ENCODE results near the gene PLEKHN1. TPM values are rescaled to one million over a fixed set of nuclear protein-coding genes. Genes with fewer than 3 reads are reported as not detected.
A peak's percentile ranks its signal among the peaks of the same experiment; 100 is the strongest.

Gene PLEKHN1
- total RNA-seq, 1 donor from 2014 or later, result 1.1 TPM

DNA sequence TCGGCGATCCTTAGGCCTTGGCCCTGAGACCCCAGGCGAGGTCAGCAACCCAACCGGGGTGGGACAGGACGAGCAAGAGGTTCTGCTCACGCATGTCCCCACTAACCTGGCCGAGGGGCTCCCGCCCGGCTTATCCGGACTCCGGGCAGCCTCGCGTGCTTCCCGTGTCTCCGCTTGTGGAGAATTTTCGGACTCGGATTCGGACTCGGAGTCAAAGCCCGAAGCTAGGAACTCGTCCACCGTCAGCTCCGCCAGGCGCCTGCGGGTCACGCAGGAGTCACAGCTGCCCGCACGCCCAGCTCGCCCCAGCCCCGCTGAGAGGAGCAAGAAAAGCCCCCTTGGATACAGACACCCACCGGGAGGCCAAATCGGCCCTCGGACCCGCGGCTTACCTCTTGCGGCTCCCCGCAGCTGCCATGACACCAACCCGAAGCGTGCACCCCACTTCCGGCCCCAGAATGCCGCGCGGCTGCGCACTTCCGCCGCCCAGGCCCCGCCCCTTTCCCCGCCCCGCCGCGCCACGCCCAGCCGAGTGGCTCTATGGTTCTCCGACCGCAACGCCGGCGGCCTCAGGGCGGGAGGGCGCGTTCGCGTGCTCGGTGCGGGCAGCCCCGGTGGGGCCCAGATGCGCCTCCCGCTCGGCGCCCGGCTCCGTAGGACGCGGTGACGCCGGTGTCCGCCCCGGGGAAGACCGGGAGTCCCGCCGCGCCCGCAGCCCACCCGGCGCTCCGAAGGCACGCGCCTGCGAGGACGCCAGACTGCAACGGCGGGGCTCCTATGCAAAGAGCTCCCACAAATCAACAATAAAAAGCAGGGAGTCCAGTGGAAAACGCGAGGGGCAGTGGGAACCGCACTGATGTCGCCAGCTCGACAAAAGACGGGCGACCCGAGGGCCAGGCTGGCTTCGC, 7.2 kb upstream of the PLEKHN1 start, which contains the start of gene NOC2L:
NOC2L (minus strand) TSS at position 434 of the 908 bp plus-strand sequence; CDS start at position 418, 16 bp downstream.
- Mint-ChIP-seq H3K9me3 (ENCODE audit: low read depth) (no peaks in the 10 kb centered on the region), H3K36me3 (ENCODE audit: insufficient read depth) (peaks cover 7% of the 10 kb centered on the region), H3K27ac (peak within 1 kb of the TSS; percentile 50)

DNA sequence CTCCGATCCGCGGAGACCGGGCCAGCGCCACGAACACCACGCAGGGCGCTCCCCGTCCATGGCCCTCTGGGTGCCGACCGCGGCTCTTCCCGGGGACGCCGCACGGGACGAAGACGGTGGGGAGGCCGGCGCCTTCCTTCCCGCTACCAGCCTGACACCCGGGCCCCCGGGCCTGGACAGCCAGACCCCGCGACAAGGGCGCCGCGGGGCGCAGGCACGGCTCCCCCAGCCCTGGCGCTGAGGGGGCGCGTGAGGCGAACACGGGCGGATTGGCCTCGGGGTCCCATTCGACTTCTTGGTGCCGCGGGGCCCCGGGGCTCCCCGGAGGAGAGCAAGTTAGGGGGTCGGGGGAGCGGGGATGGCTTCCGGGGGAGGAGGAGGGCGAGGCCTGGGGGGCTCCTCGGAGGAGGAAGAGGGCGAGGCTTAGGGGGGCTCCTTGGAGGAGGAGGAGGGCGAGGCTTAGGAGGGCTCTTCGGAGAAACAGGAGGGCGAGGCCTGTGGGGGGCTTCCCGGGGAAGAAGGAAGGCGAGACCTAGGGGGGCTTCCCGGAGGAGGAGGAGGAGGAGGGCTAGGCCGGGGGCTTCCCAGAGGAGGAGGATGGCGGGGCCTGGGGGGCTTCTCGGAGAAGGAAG, 6.4 kb upstream of the PLEKHN1 start:
- TF ChIP-seq, protein P1, sequence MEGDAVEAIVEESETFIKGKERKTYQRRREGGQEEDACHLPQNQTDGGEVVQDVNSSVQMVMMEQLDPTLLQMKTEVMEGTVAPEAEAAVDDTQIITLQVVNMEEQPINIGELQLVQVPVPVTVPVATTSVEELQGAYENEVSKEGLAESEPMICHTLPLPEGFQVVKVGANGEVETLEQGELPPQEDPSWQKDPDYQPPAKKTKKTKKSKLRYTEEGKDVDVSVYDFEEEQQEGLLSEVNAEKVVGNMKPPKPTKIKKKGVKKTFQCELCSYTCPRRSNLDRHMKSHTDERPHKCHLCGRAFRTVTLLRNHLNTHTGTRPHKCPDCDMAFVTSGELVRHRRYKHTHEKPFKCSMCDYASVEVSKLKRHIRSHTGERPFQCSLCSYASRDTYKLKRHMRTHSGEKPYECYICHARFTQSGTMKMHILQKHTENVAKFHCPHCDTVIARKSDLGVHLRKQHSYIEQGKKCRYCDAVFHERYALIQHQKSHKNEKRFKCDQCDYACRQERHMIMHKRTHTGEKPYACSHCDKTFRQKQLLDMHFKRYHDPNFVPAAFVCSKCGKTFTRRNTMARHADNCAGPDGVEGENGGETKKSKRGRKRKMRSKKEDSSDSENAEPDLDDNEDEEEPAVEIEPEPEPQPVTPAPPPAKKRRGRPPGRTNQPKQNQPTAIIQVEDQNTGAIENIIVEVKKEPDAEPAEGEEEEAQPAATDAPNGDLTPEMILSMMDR (IDR thresholded peaks at IDR 0.05; ENCODE audit: unreplicated experiment), result no peak
- H3K4me1 Mint-ChIP-seq (ENCODE audit: low read depth), result peaks cover 7% of the 10 kb centered on the region

More for the DNA sequence above, 7.2 kb upstream of the PLEKHN1 start, which contains the start of gene NOC2L:
- Mint-ChIP-seq H3K27me3 (no peaks in the 10 kb centered on the region), H3K4me1 (ENCODE audit: low read depth) (peaks cover 7% of the 10 kb centered on the region), H3K4me3 (ENCODE audit: low read depth) (peak within 1 kb of the TSS; percentile 85)
- DNase-seq (ENCODE audit: low spot score, unreplicated experiment), result peak; percentile 94
- TF ChIP-seq, protein P1 (IDR thresholded peaks at IDR 0.05; ENCODE audit: unreplicated experiment), result no peak

DNA sequence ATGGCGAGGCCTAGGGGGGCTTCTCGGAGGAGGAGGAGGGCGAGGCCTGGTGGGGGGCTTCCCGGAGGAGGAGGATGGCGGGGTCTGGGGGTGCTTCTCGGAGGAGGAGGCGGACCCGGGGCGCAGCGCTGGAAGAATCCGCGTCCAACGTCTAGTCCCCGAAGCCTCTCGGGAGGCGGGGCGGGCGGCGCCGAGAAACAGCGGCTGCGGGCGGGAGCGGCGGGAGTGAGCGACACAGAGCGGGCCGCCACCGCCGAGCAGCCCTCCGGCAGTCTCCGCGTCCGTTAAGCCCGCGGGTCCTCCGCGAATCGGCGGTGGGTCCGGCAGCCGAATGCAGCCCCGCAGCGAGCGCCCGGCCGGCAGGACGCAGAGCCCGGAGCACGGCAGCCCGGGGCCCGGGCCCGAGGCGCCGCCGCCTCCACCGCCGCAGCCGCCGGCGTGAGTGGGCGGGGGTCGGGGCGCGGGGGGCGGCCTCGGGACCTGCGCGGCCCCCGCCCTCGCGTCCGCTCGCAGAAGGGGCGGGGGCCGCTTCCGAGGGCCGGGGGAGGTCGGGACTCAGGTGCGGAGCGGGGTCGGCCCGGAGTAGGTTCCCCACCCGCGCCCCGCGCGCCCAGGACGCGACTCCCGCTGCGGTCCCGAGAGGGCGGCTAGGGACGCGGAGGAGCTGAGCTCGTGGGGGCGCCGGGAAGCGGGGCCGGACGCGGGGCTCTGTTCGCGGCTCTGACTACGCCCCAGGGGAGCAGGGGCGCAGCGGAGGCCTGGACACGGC, 5.7 kb upstream of the PLEKHN1 start, which contains the start of gene KLHL17:
KLHL17 (plus strand) TSS at position 222 of the 769 bp plus-strand sequence; CDS start at position 332, 110 bp downstream.
- H3K27ac Mint-ChIP-seq, result no peak within 1 kb of the TSS

More for the DNA sequence above, 6.4 kb upstream of the PLEKHN1 start:
- H3K9me3 Mint-ChIP-seq (ENCODE audit: low read depth), result no peaks in the 10 kb centered on the region
- H3K27ac Mint-ChIP-seq, result no peak overlapping the region
- no peak for DNase-seq (ENCODE audit: low spot score, unreplicated experiment)
- peaks cover 7% of the 10 kb centered on the region for H3K36me3 Mint-ChIP-seq (ENCODE audit: insufficient read depth)
- H3K4me3 Mint-ChIP-seq (ENCODE audit: low read depth), result peak overlapping the region; percentile 85
- no peaks in the 10 kb centered on the region for H3K27me3 Mint-ChIP-seq

DNA sequence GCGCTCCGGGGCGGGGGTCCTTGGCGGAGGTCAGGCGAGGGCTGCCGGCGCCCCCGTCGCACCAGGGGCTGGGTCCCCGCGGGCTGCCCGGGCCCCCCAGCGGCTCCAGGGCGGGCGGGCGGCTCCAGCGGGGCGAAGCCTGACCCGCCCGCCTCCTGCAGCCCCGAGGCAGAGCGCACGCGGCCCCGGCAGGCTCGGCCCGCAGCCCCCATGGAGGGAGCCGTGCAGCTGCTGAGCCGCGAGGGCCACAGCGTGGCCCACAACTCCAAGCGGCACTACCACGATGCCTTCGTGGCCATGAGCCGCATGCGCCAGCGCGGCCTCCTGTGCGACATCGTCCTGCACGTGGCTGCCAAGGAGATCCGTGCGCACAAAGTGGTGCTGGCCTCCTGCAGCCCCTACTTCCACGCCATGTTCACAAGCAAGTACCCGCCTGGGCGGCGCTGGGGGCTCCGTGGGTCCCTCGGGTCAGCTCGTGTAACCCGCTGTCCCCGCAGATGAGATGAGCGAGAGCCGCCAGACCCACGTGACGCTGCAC, 5.1 kb upstream of the PLEKHN1 start:
- H3K4me1 Mint-ChIP-seq (ENCODE audit: low read depth), result peaks cover 7% of the 10 kb centered on the region
- no peaks in the 10 kb centered on the region for H3K27me3 Mint-ChIP-seq
- TF ChIP-seq, protein P1 (IDR thresholded peaks at IDR 0.05; ENCODE audit: unreplicated experiment), result no peak
- H3K36me3 Mint-ChIP-seq (ENCODE audit: insufficient read depth), result peaks cover 6% of the 10 kb centered on the region
- peak overlapping the region; percentile 58 for H3K4me3 Mint-ChIP-seq (ENCODE audit: low read depth)
- no peak overlapping the region for H3K27ac Mint-ChIP-seq
- DNase-seq (ENCODE audit: low spot score, unreplicated experiment), result no peak
- no peaks in the 10 kb centered on the region for H3K9me3 Mint-ChIP-seq (ENCODE audit: low read depth)

More for the DNA sequence above, 5.7 kb upstream of the PLEKHN1 start, which contains the start of gene KLHL17:
- Mint-ChIP-seq H3K9me3 (ENCODE audit: low read depth) (no peaks in the 10 kb centered on the region), H3K36me3 (ENCODE audit: insufficient read depth) (peaks cover 6% of the 10 kb centered on the region), H3K4me3 (ENCODE audit: low read depth) (peak within 1 kb of the TSS; percentile 85), H3K4me1 (ENCODE audit: low read depth) (peaks cover 7% of the 10 kb centered on the region), H3K27me3 (no peaks in the 10 kb centered on the region)
- DNase-seq (ENCODE audit: low spot score, unreplicated experiment), result peak; percentile 52
- TF ChIP-seq, protein P1 (IDR thresholded peaks at IDR 0.05; ENCODE audit: unreplicated experiment), result no peak
